Cardiac muscle cell (in vitro differentiated cells and primary cell): ENCODE data around the gene RPS6KA3. TPM values are rescaled to one million over a fixed set of nuclear protein-coding genes. Genes with fewer than 3 reads are reported as not detected.

ENCODE experiments used
- DNase-seq, 2 donors: peaks; one replicate each; pipeline versions ENCODE4 v3.0.0 to v3.0.0-alpha.2; 2010 to 2017; ENCODE audit warnings: low read depth in 1 of 2, low spot score in 1 of 2
- H3K27ac ChIP-seq: fragments of 200-600 bp; sonication (generic); 2 replicates; pipeline ENCODE4 v1.5.1; 2016
- H3K27me3 ChIP-seq: fragments of 200-600 bp; sonication (generic); 2 replicates; pipeline ENCODE4 v1.6.0; 2016; ENCODE audit warnings: control low read depth
- H3K36me3 ChIP-seq: fragments of 200-600 bp; sonication (generic); 2 replicates; pipeline ENCODE4 v1.5.1; 2016; ENCODE audit warnings: control low read depth
- H3K4me1 ChIP-seq: fragments of 200-600 bp; sonication (generic); 2 replicates; pipeline ENCODE4 v1.8.1; 2017; ENCODE audit warnings: low read depth, mild to moderate bottlenecking, mixed run types
- H3K4me3 ChIP-seq: fragments of 200-600 bp; sonication (generic); 2 replicates; pipeline ENCODE4 v1.5.1; 2016; ENCODE audit warnings: mild to moderate bottlenecking
- H3K9me3 ChIP-seq: fragments of 200-600 bp; sonication (generic); 2 replicates; pipeline ENCODE4 v1.5.1; 2017; ENCODE audit warnings: low read depth, mild to moderate bottlenecking, control low read depth
- CTCF ChIP-seq: IDR thresholded peaks from 2 replicates; pipeline ENCODE4 v1.5.1; 2012; ENCODE audit warnings: low read depth, mild to moderate bottlenecking, low read length
- polyA plus RNA-seq: library from polyadenylated mRNA; unstranded; fragments of >200 nt; fragmentation: Nextera tagmentation; extraction: Ambion mirVana; gene quantifications from 2 replicates; pipeline ENCODE4 v1.2.1, GENCODE V29; 2016
- total RNA-seq: library from RNA; depleted of rRNA; stranded (reverse); fragments of >200 nt; gene quantifications from 2 replicates; pipeline ENCODE4 v1.2.3, GENCODE V29; 2016

Gene RPS6KA3
- total and polyA plus RNA-seq, 2 experiments from 2014 or later = 5.3 to 7.1 TPM

- DNase-seq = no peak
- no peak for TF ChIP-seq CTCF
- Histone ChIP-seq H3K9me3 (peaks cover 3% of the 10 kb centered on the region), H3K36me3 (no peaks in the 10 kb centered on the region), H3K27ac (no peak overlapping the region), H3K4me3 (no peak overlapping the region), H3K27me3 (no peaks in the 10 kb centered on the region), H3K4me1 (no peaks in the 10 kb centered on the region)
These were observed 43.1 kb upstream of the RPS6KA3 start for GRCh38 chrX:20309806-20310205.

- TF ChIP-seq CTCF = no peak
- H3K27me3 ChIP-seq = no peaks in the 10 kb centered on the region
- DNase-seq = no peak
These were observed 40.0 kb upstream of the RPS6KA3 start for GRCh38 chrX:20306668-20307067.

GRCh38 chrX:20300822-20301221 lies 34.1 kb upstream of the RPS6KA3 start:
- Histone ChIP-seq H3K27me3 (no peaks in the 10 kb centered on the region), H3K9me3 (no peaks in the 10 kb centered on the region)
- no peak for DNase-seq

More at GRCh38 chrX:20306668-20307067, 40.0 kb upstream of the RPS6KA3 start:
- H3K9me3 ChIP-seq = no peaks in the 10 kb centered on the region
- no peak overlapping the region for H3K4me3 ChIP-seq
- no peak overlapping the region for H3K27ac ChIP-seq
- no peaks in the 10 kb centered on the region for H3K4me1 ChIP-seq
- H3K36me3 ChIP-seq = no peaks in the 10 kb centered on the region

GRCh38 chrX:20294957-20295356 lies 28.2 kb upstream of the RPS6KA3 start:
- H3K4me3 ChIP-seq = no peak overlapping the region
- H3K4me1 ChIP-seq = no peaks in the 10 kb centered on the region
- no peak overlapping the region for H3K27ac ChIP-seq
- DNase-seq = no peak
- TF ChIP-seq CTCF = no peak
- no peaks in the 10 kb centered on the region for H3K27me3 ChIP-seq
- no peaks in the 10 kb centered on the region for H3K9me3 ChIP-seq
- no peaks in the 10 kb centered on the region for H3K36me3 ChIP-seq

More at GRCh38 chrX:20300822-20301221, 34.1 kb upstream of the RPS6KA3 start:
- Histone ChIP-seq H3K36me3 (no peaks in the 10 kb centered on the region), H3K4me1 (no peaks in the 10 kb centered on the region), H3K27ac (no peak overlapping the region), H3K4me3 (no peak overlapping the region)
- no peak for TF ChIP-seq CTCF

GRCh38 chrX:20294284-20294683 lies 27.6 kb upstream of the RPS6KA3 start:
- no peak for DNase-seq
- no peak for TF ChIP-seq CTCF
- H3K27ac ChIP-seq = no peak overlapping the region
- H3K9me3 ChIP-seq = no peaks in the 10 kb centered on the region
- no peaks in the 10 kb centered on the region for H3K27me3 ChIP-seq
- H3K4me1 ChIP-seq = no peaks in the 10 kb centered on the region
- H3K4me3 ChIP-seq = no peak overlapping the region
- H3K36me3 ChIP-seq = no peaks in the 10 kb centered on the region

- H3K27ac ChIP-seq = no peak overlapping the region
- no peaks in the 10 kb centered on the region for H3K27me3 ChIP-seq
- no peak for TF ChIP-seq CTCF
- H3K4me3 ChIP-seq = no peak overlapping the region
- no peak for DNase-seq
- H3K36me3 ChIP-seq = no peaks in the 10 kb centered on the region
- H3K9me3 ChIP-seq = no peaks in the 10 kb centered on the region
- H3K4me1 ChIP-seq = no peaks in the 10 kb centered on the region
These were observed 18.8 kb upstream of the RPS6KA3 start for GRCh38 chrX:20285511-20285910.
